Measurements from ENCODE around the gene ZNF343.
"Not testable (repeated sequence)": the region's sequence is repeated elsewhere in the genome, so short reads cannot be mapped to it uniquely, and the experiment has no call there.

Gene ZNF343

GRCh38 chr20:2509468-2509781 is 710 bp upstream of the ZNF343 start:
- DNase-seq (ENCODE audit: low read depth), result no peak
- TF ChIP-seq CTCF (conservative IDR thresholded peaks at IDR 0.05; ENCODE audit: low read length), result no peak

GRCh38 chr20:2507875-2508630 is 662 bp downstream of the ZNF343 start:
- TF ChIP-seq CTCF (conservative IDR thresholded peaks at IDR 0.05; ENCODE audit: low read length), result no peak
- peak; percentile 63 for DNase-seq (ENCODE audit: low read depth)
- peak overlapping the region; percentile 89 for H3K4me3 ChIP-seq (ENCODE audit: low read length)

More at GRCh38 chr20:2509468-2509781, 710 bp upstream of the ZNF343 start:
- H3K4me3 ChIP-seq (ENCODE audit: low read length), result peak overlapping the region; percentile 89

GRCh38 chr20:2507464-2507863 is 1.3 kb downstream of the ZNF343 start:
- H3K4me3 ChIP-seq (ENCODE audit: low read length), result peak overlapping the region; percentile 89
- DNase-seq (ENCODE audit: low read depth), result no peak
- no peak for TF ChIP-seq CTCF (conservative IDR thresholded peaks at IDR 0.05; ENCODE audit: low read length)

- not testable (repeated sequence) for DNase-seq (ENCODE audit: low read depth); H3K4me3 ChIP-seq (ENCODE audit: low read length)
Measured at GRCh38 chr20:2506426-2506825, 2.3 kb downstream of the ZNF343 start.

- DNase-seq (ENCODE audit: low read depth), result not testable (repeated sequence)
Measured at GRCh38 chr20:2504803-2505202, 3.9 kb downstream of the ZNF343 start.

GRCh38 chr20:2502808-2503384 is 5.8 kb downstream of the ZNF343 start:
- not testable (repeated sequence) for H3K4me3 ChIP-seq (ENCODE audit: low read length); DNase-seq (ENCODE audit: low read depth)

More at GRCh38 chr20:2504803-2505202, 3.9 kb downstream of the ZNF343 start:
- not testable (repeated sequence) for H3K4me3 ChIP-seq (ENCODE audit: low read length)

GRCh38 chr20:2485661-2486060 is 23.1 kb downstream of the ZNF343 start:
- DNase-seq (ENCODE audit: low read depth), result no peak
- no peak overlapping the region for H3K4me3 ChIP-seq (ENCODE audit: low read length)
- TF ChIP-seq CTCF (conservative IDR thresholded peaks at IDR 0.05; ENCODE audit: low read length), result no peak

- H3K4me3 ChIP-seq (ENCODE audit: low read length), result no peak overlapping the region
- TF ChIP-seq CTCF (conservative IDR thresholded peaks at IDR 0.05; ENCODE audit: low read length), result no peak
- no peak for DNase-seq (ENCODE audit: low read depth)
Measured at GRCh38 chr20:2485080-2485479, 23.6 kb downstream of the ZNF343 start.

Measured in AG10803 (cell line).